Germinal center (tissue), 1 donor: Measurements from ENCODE around the gene IL1RAPL2.

Experiments used
- DNase-seq: peaks from one replicate; pipeline ENCODE4 v3.0.0; 2012; ENCODE audit warnings: mixed read lengths, low spot score

Gene IL1RAPL2

DNA sequence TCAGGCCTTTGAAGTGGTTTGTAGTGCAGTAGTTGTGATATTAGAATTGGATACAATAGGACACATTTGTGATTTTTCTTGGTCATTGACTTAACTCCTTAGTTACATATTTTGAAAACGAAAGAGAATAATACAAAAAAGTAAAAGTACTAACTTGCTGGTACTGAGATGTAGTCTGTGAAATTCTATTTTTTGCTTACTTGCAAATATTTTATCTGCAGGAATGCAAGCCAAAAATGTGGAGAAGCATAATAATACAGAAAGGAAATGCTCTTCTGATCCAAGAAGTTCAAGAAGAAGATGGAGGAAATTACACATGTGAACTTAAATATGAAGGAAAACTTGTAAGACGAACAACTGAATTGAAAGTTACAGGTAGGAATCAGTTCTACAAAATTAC, 701.2 kb downstream of the IL1RAPL2 start:
- no peak for DNase-seq

DNA sequence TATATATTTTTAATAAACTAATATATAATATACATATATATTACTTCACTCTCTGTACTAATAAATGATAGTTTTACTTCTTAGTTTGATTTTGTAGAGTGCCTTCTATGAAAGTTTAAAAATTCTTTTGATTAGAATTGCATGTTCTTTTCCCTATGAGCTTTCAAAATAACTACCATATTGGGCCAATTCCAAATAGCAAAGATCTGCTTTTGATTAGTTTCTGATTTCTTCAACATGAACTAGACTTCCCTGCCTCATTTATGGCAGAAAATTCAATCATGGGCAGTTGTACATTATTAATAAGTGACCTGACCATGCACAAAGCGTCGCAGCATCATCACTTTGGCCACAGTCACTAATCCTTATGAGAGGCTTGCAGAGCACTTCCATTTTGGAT, 703.4 kb downstream of the IL1RAPL2 start:
- DNase-seq = no peak

DNA sequence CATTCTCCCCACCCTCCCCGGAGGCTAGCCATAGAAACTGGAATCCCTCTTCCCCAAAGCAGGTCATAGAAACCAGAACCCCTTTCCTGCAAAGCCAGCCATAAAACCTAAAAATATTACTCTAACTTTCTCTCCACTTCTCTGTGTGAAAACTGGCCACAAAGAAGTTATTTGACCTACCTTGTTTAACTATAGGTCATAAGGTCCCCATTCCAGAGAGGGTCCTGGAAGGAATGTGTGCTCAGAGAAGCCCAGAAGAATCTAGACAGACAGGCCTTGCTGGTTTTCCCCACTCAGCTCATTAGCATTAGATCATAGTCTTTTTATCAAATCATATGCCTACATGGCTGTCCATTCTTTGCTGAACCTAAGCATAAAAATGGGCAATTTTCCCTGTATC, 707.3 kb downstream of the IL1RAPL2 start:
- no peak for DNase-seq

DNA sequence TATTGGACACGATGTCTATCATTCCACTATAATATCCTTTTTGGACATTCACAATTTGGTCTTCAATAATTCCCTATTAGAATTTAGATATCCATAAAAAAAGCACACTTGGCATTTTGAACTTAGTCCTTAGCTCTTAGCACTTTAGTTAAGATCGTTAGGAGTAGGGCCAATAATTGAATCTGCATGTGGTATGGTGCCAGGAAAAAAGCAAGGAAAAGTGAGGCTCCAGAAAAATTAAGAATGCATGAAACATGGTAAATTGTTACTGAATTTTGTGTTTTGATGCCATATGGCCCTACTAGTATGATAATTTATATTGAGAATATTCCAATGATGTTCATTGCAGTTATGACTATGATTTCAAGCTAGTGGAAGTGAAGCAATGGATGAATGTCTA, 708.1 kb downstream of the IL1RAPL2 start:
- no peak for DNase-seq

DNA sequence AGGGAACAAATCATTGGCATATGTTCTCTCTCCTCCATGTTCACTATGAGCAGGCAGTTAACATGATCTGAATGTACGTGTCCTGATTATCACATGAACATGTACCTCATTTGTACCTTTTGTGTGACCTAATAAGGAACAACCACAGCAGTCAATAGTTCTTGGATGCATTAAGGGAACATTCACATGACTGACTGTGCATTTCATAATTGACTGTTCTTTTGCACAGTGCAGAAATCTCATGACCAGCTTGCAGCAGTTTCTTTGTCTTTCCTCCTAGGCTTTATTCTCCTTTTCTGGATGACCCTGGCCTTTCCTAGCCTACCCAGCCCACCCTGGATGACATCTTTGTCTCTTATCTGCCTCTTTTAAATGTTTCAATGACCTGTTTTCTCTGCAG, 711.1 kb downstream of the IL1RAPL2 start:
- DNase-seq = no peak

DNA sequence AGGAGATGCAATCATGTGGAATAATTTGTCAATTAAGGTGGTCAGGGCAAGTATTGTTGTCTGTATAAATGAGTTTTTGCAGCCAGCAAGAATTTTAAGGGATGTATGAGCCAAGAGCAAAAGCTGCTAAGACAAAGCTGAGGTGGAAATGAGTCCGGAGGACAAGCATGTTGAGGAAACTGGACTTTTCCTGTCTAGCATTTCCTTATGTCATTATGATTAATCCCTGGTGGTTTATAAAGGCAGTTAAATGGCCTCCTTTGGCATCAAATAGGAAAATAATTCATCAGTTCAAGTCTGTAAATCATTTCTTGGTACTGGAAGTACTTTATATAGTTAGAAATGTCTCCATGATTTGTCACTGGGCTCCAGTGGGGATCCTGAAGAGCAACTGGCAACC, 716.1 kb downstream of the IL1RAPL2 start:
- DNase-seq = no peak

DNA sequence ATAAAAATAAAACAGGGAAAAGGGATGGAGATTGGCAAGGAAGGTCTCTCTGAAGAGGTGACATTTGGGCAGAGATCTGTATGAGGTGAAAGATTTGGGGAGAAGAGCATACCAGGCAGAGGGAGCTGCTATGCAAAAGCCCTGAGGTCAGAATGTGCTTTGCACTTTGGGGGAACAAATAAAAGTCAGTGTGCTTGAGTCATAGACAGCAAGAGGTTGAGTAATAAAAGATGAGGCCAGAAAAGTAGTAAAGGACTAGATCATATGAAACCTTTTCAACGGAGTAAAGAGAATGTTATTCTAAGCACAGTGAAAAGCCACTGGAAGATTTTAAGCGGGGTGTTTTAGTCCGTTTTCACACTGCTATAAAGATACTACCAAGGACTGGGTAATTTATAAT, 731.0 kb downstream of the IL1RAPL2 start:
- no peak for DNase-seq

DNA sequence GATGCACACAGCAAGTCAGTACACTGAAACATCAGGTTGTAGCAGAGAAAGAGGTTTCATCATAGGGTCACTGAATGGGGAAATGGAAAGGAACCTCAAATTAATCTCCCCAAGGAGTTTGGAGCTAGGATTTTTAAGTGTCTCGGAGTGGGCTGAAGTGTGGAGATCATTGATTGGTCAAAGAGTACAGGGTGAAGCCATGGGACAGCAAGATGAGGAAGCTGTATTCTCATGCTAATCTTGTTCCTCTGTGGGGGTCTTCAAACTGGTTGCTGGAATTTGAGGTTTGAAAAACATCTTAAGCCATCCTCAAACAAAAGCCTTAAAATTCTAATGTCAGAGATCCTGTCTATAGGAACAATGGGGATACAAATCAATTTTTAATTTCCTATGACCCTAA, 733.3 kb downstream of the IL1RAPL2 start:
- DNase-seq = no peak

DNA sequence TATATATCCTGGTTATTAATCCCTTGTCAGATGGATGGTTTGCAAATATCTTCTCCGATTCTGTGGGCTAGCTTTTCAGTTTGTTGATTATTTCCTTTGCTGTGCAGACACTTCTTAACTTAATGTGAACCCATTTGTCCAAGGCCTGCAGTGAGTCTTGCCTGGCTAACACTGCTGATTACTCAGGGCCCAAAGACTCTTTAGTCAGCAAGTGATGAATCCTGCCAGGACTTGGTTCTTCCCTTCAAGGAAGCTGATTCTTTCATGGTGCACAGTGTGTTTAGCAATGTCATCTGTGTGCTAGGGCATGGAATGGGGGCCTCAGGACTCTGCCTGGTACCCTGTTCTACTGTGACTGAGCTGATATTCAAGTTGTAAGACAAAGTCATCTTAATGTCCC, 736.2 kb downstream of the IL1RAPL2 start:
- DNase-seq = no peak

DNA sequence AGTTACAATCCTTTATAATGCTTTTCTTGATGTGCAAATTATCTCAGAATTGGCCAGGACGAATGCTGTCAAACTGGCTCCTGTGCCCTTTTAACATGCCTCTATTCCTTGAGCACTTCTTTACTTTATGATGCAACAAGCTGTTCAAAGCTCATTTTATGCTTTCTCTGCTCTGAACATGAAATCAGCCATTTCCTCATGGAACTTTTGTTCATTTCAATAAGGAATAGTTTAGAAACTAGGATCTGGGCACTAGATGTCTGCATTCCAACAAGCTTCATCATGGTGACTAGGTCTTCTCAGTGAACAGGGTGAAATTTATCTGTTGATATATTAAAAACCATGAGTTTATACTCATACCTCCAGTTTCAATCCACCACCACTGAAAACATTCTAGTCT, 741.8 kb downstream of the IL1RAPL2 start:
- DNase-seq = no peak

DNA sequence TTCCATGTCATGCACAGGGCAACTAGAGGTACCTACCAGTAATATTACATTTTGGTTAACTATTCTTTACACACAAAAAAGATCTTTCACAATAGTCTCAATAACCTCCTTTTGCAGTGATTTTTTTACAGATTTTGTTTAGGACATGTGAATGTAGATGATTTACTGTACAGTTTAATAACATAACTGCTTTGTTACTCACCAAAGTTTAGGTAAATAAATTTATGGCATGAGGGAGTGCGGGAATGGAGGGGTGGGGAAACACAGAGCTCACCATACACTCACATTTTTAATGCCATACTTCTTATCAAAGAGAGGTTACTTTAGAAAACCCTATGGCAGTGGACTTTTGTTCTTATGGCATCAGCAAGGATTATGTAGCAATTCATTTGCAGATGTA, 747.6 kb downstream of the IL1RAPL2 start:
- no peak for DNase-seq

DNA sequence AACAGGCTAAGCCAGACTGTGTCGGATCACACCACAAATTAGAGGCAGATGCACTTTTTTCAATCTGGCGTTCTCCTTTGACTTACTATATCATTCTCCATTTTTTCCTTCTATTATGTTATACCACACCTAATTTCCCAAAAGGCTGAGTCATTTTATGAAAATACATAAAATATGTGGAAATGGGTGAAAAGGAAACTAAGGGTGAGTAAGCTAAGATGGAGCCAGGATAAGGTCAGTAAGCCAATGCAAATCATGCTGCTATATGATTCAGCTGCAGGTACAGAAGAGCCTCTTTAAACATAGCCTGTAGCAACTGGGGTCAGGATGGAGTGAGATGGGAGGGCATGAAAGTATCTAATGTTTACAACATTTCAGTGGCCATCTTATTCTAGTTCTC, 748.5 kb downstream of the IL1RAPL2 start:
- no peak for DNase-seq

DNA sequence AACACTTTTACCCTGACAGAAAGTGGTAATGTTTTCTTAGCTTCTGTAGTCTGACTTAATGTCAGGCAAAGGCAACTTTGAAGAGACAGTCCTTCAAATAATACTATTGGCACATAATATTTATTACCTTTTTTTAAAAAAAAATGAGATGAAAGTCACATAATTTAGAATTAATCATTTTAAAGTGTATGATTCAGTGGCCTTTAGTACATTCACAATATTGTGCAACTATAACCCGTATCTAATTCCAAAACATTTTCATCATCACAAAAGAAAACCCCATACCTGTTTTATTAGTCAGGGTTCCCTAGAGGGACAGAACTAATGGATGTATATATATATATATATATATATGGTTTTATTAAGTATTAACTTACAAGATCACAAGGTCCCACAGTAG, 749.2 kb downstream of the IL1RAPL2 start:
- DNase-seq = no peak

DNA sequence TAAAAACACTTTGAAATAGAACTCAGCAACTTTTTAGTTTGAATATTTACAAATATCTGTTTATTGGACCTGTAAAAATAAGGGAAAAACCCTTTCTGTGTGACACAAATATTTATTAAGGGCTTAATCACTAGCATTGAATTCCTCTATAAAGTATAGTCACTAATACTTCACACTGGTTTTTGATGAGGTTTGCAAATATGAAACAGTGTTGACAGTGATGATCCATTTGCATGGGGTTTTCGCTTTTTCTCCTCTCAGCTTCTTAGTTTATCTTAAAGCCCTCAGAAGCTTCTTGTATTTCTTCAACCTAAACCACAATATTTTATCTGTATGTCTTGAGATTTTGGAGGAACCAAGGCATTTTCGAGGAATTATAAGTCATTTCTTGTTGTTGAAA, 751.1 kb downstream of the IL1RAPL2 start:
- DNase-seq = no peak

DNA sequence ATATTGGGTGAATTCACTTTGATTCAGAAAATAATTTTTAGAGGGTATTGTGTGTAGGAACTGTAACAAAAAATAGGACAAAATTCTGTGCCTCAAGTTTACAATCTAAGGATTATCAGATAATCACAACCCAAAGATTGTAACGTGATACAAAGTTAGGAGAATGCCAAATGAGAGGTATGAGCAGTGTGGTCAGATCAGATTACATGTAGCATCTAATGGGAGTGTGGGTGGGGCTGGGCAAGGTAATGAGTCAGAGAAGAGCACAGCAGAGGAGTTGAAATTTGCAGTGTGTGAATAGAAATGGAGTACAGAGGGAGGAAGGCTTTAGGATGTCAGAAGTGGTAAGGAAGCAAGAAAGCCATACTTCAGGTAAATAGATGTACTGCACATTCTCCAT, 757.9 kb downstream of the IL1RAPL2 start:
- no peak for DNase-seq

DNA sequence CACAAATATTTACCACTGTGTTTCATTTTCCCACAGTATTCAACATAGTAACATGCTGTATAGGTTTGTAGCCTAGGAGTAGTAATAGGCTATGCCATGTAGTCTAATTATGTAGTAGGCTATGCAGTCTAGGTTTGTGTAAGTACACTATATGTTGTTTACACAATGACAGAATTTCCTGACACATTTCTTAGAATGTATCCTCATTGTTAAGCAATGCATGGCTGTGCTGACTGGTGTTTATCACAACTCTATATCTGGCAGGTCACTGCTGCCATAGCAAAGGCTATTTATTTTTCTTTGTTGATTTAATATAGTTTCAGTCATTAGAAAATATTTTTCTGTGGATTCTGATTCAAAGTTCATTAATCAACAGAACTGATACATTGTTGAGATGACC, 762.8 kb downstream of the IL1RAPL2 start:
- no peak for DNase-seq

DNA sequence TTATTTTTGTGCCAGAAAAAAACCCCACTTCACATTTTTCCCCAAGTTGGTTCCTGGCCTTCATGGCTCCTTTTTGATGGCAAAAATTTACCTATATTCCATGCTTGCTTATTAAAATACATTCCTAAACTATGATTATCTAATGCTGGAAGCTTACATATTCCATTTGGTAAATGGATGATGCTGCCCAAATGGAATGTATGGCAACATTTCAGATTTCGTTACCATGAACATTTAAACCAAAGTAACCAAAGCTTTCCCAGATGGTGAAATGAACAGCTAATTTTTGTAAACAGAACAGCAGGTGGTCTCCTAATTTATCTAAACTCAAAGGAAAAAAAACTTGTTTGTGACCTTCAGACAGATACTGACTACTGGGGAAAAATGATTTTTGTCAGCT, 765.2 kb downstream of the IL1RAPL2 start:
- DNase-seq = no peak

DNA sequence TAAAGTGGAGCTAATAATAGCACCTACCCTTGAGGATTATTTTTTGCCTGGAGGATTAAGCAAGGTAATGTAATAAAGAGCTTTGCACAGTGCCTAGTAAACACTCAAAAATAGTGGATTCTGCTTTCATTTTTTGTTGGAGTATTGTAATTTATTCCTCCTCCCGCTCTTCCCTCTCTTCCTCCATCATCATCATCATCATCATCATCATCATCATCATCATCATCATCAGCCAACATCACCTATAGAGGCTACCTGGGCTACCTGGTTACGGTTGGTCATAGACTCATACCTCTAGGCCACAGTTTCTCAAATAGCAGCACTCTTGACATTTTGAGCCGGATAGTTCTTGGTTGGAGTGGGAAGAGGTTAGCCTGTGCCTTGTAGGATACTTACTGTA, 781.4 kb downstream of the IL1RAPL2 start:
- DNase-seq = no peak

DNA sequence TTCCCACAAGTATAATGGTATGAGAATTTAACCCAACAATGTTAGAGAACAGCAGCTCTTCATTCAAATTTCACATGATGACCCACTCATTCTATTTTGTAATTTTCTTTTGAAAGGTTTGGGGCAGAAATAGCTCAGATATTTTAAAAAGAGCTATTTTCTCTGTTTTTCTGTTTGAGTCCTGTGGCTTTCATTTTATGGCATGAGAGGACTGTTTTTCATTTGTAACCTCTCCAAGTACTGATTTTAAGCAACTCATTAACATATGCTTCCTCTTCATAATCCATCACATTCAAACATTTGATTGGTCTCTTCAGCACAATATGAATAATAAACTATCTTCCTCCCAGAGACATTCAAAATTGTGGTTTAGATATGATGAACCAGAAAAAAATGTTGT, 783.5 kb downstream of the IL1RAPL2 start:
- DNase-seq = no peak

DNA sequence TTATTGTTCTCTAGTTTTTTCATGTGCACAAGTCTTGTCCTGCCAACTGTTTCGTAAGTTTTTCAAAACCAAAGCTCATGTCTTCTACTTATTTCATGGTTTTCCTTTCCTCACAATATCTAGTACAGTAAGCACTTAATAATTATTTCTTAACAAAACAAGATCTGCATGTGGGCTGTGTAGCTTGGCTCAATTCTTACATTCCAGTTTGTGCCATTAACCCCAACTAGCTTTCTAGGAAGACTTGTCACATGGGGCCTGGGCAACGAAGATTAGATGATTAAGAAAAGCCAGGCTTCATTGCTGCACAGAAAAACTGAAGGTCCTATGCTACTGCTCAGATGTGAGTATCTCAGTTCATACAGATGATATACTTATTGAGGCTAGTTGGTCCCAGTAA, 809.8 kb downstream of the IL1RAPL2 start:
- no peak for DNase-seq

DNA sequence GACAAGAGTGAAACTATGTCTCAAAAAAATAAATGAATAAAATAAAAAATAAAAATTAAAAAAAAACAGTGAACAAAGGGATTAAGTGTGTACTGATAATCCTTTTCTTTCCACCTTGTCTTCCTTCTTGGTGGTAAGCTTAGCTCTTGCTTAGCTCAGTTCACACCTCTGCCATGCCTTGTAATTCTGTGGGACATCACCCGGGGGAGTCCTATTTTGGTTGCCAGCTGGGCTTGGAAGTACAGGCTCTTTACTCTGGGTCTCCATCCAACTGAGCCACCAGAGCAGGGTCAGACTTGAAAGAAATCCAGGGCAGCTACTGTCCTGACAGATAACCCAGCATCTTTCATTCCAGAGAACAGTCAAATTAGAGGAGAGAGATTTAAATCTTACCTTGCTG, 858.7 kb downstream of the IL1RAPL2 start:
- no peak for DNase-seq

DNA sequence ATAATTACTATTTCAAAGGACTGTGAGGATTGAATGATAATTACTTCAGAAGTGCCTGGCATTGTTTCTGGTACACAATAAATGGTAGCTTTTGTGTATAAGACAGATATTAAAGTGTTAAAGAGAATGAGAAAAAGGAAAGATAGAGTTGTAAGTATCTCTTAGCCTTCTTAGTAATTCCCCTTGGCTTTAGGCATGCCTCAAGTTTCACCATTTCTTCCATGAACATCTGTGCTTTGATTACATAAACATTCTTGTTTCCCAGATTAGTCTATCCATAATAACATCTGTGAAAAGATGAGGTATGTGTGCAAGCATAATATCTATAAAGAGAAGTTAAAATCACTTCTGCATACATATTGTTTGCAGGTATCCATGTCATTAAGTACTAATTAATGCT, 885.4 kb downstream of the IL1RAPL2 start:
- no peak for DNase-seq

DNA sequence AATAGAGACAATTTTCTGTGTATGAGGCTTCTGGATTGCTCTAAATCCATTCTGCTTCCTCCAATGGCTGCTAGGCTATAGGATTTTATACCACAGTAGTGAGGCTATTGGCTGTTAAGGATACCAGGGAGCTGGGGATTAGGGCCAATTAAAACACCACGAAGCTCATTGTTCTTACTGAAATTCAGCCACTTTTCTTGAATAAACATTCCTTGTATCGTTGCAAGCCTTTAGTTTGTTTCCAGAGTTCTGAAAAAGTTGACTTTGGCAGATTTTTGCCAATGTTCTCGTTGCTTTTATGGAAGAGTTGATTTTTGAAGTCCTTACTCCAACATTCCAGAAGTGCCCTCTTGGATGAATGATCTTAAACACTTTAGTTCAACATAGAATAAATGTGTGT, 892.8 kb downstream of the IL1RAPL2 start:
- no peak for DNase-seq

DNA sequence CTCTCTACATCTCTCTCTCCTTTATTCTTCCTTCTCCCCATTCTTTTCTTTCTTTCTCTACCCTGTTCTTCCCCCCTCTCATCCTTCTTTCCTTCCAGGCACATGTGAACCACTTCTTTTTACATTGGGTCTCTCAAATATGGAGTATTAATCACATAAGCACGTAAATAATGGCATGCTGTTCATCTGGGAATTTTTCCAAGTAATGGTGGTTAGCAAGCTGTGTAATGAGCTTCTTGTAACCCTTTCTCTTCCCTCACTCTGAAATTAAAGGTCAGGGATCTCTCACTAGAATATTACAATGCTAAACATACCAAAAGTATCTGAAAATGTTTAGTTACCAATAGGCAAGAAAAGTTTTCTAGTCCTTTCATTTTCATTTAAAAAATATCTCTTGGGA, 894.4 kb downstream of the IL1RAPL2 start:
- no peak for DNase-seq

DNA sequence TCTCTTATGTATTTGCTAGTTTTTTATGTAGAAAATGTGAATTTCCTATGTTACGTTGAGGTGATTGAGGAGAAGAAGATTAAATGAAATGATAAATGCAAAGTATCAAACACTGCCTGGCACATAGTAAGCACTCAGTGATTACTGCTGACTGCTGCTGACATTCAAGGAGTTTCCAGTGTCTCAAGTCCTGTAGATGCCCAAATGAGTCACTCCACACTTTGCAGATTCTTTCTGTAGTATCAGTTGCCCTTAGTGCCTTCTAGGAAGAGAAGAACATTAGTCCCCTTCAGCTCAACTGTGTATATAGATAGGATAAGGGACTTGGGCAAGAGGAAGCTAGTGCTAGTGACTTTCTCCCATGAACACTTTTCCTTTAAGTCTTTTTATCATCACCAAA, 895.0 kb downstream of the IL1RAPL2 start:
- no peak for DNase-seq
